Measurements from ENCODE around the gene NT5C1A.

The NT5C1A gene

GRCh38 chr1:39633422-39633821 lies 38.5 kb downstream of the NT5C1A start:
- DNase-seq, result no peak

- DNase-seq, result no peak
Observed at GRCh38 chr1:39632682-39633417, 39.1 kb downstream of the NT5C1A start.

- DNase-seq, result no peak
Observed at GRCh38 chr1:39632323-39632681, 39.6 kb downstream of the NT5C1A start.

- no peak for DNase-seq
Observed at GRCh38 chr1:39631361-39632322, 40.3 kb downstream of the NT5C1A start.

GRCh38 chr1:39628807-39629350 lies 43.0 kb downstream of the NT5C1A start:
- no peak for DNase-seq

GRCh38 chr1:39626646-39627045 lies 45.3 kb downstream of the NT5C1A start:
- no peak for DNase-seq

GRCh38 chr1:39625462-39626273 lies 46.2 kb downstream of the NT5C1A start:
- no peak for DNase-seq

GRCh38 chr1:39625009-39625408 lies 46.9 kb downstream of the NT5C1A start:
- DNase-seq, result no peak

- no peak for DNase-seq
Observed at GRCh38 chr1:39623053-39623452, 48.9 kb downstream of the NT5C1A start.

GRCh38 chr1:39622427-39622826 lies 49.5 kb downstream of the NT5C1A start:
- DNase-seq, result no peak

- DNase-seq, result no peak
Observed at GRCh38 chr1:39620659-39621165, 51.2 kb downstream of the NT5C1A start.

GRCh38 chr1:39617488-39618049 lies 54.3 kb downstream of the NT5C1A start:
- no peak for DNase-seq

GRCh38 chr1:39615086-39615673 lies 56.7 kb downstream of the NT5C1A start:
- no peak for DNase-seq

- DNase-seq, result no peak
Observed at GRCh38 chr1:39614488-39614887, 57.4 kb downstream of the NT5C1A start.

- no peak for DNase-seq
Observed at GRCh38 chr1:39613250-39613649, 58.7 kb downstream of the NT5C1A start.

GRCh38 chr1:39609618-39610331 lies 62.1 kb downstream of the NT5C1A start:
- DNase-seq, result peak; percentile 64 to 74

Measured in CD4-positive, alpha-beta T cell treated with Interleukin-4 for 1 hour (primary cell).